ENCODE data around the gene SPEM3.

DNA sequence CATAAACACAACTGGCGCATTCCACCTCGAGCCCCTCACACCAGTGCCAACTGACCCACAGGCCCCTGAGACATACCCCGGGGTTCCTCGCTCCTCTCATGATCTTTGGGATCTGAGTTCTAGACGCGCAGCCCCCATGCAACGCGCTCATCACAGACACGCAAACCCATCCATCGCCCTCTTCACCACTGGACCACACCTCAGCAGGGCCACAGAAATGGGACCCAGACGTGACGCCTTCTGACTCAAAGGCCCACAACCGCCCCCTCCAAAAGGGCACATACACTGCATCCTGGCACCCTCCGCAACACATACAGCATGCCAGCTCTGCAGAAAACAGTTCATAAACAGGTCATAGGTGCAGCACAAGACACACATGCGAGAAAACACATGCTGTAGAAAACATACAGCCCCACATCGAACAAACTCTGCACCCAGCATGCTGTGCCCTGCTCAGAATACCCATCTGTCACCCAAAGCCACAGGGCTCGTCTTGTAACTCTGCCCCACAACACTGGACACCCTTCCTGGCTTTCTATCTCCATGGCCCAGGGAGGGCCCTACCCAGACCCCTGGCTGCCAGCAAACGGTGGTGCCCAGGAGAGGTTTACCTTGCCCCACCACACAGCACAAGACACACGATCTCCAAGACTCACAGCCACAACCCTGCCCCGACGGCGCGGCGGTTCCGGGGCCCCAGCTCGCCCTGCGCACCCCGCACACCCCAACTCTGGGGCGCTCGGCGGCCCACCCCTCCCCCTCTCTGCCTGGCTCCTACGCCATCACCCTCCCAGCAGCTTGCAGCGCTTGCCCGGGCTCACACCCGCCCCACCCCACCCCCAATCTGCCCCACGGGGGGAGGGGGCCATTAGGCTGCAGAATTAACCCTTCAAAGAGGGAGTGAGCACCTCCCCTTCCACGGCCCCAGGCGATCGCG is 49.9 kb downstream of the SPEM3 start:
- TF ChIP-seq, protein P1, sequence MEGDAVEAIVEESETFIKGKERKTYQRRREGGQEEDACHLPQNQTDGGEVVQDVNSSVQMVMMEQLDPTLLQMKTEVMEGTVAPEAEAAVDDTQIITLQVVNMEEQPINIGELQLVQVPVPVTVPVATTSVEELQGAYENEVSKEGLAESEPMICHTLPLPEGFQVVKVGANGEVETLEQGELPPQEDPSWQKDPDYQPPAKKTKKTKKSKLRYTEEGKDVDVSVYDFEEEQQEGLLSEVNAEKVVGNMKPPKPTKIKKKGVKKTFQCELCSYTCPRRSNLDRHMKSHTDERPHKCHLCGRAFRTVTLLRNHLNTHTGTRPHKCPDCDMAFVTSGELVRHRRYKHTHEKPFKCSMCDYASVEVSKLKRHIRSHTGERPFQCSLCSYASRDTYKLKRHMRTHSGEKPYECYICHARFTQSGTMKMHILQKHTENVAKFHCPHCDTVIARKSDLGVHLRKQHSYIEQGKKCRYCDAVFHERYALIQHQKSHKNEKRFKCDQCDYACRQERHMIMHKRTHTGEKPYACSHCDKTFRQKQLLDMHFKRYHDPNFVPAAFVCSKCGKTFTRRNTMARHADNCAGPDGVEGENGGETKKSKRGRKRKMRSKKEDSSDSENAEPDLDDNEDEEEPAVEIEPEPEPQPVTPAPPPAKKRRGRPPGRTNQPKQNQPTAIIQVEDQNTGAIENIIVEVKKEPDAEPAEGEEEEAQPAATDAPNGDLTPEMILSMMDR (IDR thresholded peaks at IDR 0.05): no peak
- no peak for TF ChIP-seq POLR2A (IDR thresholded peaks at IDR 0.05)
